ENCODE measurements around the gene COL9A3. TPM values are rescaled to one million over a fixed set of nuclear protein-coding genes. Genes with fewer than 3 reads are reported as not detected.

COL9A3 gene
- total and polyA plus RNA-seq, 2 donors from 2014 or later = 2.3 to 4.3 TPM

- FAIRE-seq (no peak), DNase-seq (peak in 1 of 5 donors; percentile 69)
- no peak overlapping the region for H3K27ac ChIP-seq (ENCODE audit: low read depth in 2 of 2, low read length in 2 of 2)
- H3K4me3 ChIP-seq (ENCODE audit: low read length in 3 of 3) = no peak overlapping the region
- intact Hi-C loops (cut with DNase I) = no loop called here
- no peaks in the 10 kb centered on the region for H3K27me3 ChIP-seq (ENCODE audit: control insufficient read depth, insufficient read depth, low read length)
- no peak overlapping the region for H3K9ac ChIP-seq (ENCODE audit: low read length in 3 of 3)
- no peak for TF ChIP-seq CTCF (IDR thresholded peaks at IDR 0.05; ENCODE audit: borderline replicate concordance, extremely low read depth, insufficient read depth)
- no peaks in the 10 kb centered on the region for H3K36me3 ChIP-seq (ENCODE audit: control insufficient read depth in 2 of 3, insufficient read depth in 3 of 3, low read length in 3 of 3)
- H3K9me3 ChIP-seq (ENCODE audit: control insufficient read depth in 2 of 3, insufficient read depth in 1 of 3, low read length in 3 of 3) = no peaks in the 10 kb centered on the region
- peaks cover 0 to 10% (median 5%) of the 10 kb centered on the region in 3 donors for H3K4me1 ChIP-seq (ENCODE audit: control insufficient read depth in 2 of 3, insufficient read depth in 2 of 3, low read depth in 1 of 3, low read length in 3 of 3)
Measured at GRCh38 chr20:62828051-62828450, 11.2 kb downstream of the COL9A3 start.

- Histone ChIP-seq H3K9ac (ENCODE audit: low read length in 3 of 3) (no peak overlapping the region), H3K27me3 (ENCODE audit: control insufficient read depth, insufficient read depth, low read length) (no peaks in the 10 kb centered on the region), H3K27ac (ENCODE audit: low read depth in 2 of 2, low read length in 2 of 2) (no peak overlapping the region), H3K4me3 (ENCODE audit: low read length in 3 of 3) (no peak overlapping the region), H3K4me1 (ENCODE audit: control insufficient read depth in 2 of 3, insufficient read depth in 2 of 3, low read depth in 1 of 3, low read length in 3 of 3) (peaks cover 0 to 10% (median 5%) of the 10 kb centered on the region in 3 donors), H3K36me3 (ENCODE audit: control insufficient read depth in 2 of 3, insufficient read depth in 3 of 3, low read length in 3 of 3) (no peaks in the 10 kb centered on the region), H3K9me3 (ENCODE audit: control insufficient read depth in 2 of 3, insufficient read depth in 1 of 3, low read length in 3 of 3) (no peaks in the 10 kb centered on the region)
- DNase-seq (peak in 2 of 5 donors; percentile 55 to 73), FAIRE-seq (no peak)
- no peak for TF ChIP-seq CTCF (IDR thresholded peaks at IDR 0.05; ENCODE audit: borderline replicate concordance, extremely low read depth, insufficient read depth)
- intact Hi-C loops (cut with DNase I) = no loop called here
Measured at GRCh38 chr20:62828511-62829230, 11.8 kb downstream of the COL9A3 start.

- Histone ChIP-seq H3K36me3 (ENCODE audit: control insufficient read depth in 2 of 3, insufficient read depth in 3 of 3, low read length in 3 of 3) (no peaks in the 10 kb centered on the region), H3K27me3 (ENCODE audit: control insufficient read depth, insufficient read depth, low read length) (no peaks in the 10 kb centered on the region), H3K27ac (ENCODE audit: low read depth in 2 of 2, low read length in 2 of 2) (no peak overlapping the region), H3K4me3 (ENCODE audit: low read length in 3 of 3) (no peak overlapping the region), H3K9ac (ENCODE audit: low read length in 3 of 3) (no peak overlapping the region), H3K4me1 (ENCODE audit: control insufficient read depth in 2 of 3, insufficient read depth in 2 of 3, low read depth in 1 of 3, low read length in 3 of 3) (peaks cover 0 to 10% (median 1%) of the 10 kb centered on the region in 3 donors), H3K9me3 (ENCODE audit: control insufficient read depth in 2 of 3, insufficient read depth in 1 of 3, low read length in 3 of 3) (no peaks in the 10 kb centered on the region)
- peak in 1 of 5 donors; percentile 72 for DNase-seq
- FAIRE-seq = no peak
- no peak for TF ChIP-seq CTCF (IDR thresholded peaks at IDR 0.05; ENCODE audit: borderline replicate concordance, extremely low read depth, insufficient read depth)
- intact Hi-C loops (cut with DNase I) = no loop called here
Measured at GRCh38 chr20:62829231-62830230, 12.7 kb downstream of the COL9A3 start.

Measured in kidney (tissue), 14 donors.